Measurements from ENCODE around the gene MAT1A. TPM values are rescaled to one million over a fixed set of nuclear protein-coding genes. Genes with fewer than 3 reads are reported as not detected.

Gene MAT1A
- total and polyA plus RNA-seq, 2 experiments from 2014 or later = 0.97 to 8.0 TPM

DNA sequence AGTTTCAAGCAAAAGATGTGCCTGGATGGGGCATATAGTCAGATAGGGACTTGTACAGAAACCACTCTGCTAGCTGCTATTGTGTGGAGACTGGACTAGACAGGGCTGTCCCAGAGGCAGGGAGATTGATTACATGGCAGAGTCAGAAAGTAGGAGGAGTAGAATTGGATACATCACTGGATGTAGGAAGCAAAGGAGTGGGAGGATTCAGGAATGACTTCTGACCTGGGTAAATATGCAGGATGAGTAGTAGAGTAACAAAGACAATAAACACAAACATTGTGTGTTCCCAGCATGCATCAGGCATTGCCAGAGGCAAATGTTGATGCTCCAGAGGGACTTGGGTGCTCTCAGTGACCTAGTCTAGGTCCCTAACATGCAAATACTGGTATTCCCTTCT, 30.9 kb upstream of the MAT1A start (continued):
- TF ChIP-seq POLR2AphosphoS5 (IDR thresholded peaks at IDR 0.05; ENCODE audit: low read depth) = no peak
- TF ChIP-seq EZH2 (IDR thresholded peaks at IDR 0.05; ENCODE audit: low read depth, unreplicated experiment) = no peak
- TF ChIP-seq, protein P1, sequence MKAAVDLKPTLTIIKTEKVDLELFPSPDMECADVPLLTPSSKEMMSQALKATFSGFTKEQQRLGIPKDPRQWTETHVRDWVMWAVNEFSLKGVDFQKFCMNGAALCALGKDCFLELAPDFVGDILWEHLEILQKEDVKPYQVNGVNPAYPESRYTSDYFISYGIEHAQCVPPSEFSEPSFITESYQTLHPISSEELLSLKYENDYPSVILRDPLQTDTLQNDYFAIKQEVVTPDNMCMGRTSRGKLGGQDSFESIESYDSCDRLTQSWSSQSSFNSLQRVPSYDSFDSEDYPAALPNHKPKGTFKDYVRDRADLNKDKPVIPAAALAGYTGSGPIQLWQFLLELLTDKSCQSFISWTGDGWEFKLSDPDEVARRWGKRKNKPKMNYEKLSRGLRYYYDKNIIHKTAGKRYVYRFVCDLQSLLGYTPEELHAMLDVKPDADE (IDR thresholded peaks at IDR 0.05) = no peak
- TF ChIP-seq JUNB (IDR thresholded peaks at IDR 0.05; ENCODE audit: unreplicated experiment) = no peak
- TF ChIP-seq NANOG (IDR thresholded peaks at IDR 0.05; ENCODE audit: borderline replicate concordance) = no peak
- TF ChIP-seq, protein P2, sequence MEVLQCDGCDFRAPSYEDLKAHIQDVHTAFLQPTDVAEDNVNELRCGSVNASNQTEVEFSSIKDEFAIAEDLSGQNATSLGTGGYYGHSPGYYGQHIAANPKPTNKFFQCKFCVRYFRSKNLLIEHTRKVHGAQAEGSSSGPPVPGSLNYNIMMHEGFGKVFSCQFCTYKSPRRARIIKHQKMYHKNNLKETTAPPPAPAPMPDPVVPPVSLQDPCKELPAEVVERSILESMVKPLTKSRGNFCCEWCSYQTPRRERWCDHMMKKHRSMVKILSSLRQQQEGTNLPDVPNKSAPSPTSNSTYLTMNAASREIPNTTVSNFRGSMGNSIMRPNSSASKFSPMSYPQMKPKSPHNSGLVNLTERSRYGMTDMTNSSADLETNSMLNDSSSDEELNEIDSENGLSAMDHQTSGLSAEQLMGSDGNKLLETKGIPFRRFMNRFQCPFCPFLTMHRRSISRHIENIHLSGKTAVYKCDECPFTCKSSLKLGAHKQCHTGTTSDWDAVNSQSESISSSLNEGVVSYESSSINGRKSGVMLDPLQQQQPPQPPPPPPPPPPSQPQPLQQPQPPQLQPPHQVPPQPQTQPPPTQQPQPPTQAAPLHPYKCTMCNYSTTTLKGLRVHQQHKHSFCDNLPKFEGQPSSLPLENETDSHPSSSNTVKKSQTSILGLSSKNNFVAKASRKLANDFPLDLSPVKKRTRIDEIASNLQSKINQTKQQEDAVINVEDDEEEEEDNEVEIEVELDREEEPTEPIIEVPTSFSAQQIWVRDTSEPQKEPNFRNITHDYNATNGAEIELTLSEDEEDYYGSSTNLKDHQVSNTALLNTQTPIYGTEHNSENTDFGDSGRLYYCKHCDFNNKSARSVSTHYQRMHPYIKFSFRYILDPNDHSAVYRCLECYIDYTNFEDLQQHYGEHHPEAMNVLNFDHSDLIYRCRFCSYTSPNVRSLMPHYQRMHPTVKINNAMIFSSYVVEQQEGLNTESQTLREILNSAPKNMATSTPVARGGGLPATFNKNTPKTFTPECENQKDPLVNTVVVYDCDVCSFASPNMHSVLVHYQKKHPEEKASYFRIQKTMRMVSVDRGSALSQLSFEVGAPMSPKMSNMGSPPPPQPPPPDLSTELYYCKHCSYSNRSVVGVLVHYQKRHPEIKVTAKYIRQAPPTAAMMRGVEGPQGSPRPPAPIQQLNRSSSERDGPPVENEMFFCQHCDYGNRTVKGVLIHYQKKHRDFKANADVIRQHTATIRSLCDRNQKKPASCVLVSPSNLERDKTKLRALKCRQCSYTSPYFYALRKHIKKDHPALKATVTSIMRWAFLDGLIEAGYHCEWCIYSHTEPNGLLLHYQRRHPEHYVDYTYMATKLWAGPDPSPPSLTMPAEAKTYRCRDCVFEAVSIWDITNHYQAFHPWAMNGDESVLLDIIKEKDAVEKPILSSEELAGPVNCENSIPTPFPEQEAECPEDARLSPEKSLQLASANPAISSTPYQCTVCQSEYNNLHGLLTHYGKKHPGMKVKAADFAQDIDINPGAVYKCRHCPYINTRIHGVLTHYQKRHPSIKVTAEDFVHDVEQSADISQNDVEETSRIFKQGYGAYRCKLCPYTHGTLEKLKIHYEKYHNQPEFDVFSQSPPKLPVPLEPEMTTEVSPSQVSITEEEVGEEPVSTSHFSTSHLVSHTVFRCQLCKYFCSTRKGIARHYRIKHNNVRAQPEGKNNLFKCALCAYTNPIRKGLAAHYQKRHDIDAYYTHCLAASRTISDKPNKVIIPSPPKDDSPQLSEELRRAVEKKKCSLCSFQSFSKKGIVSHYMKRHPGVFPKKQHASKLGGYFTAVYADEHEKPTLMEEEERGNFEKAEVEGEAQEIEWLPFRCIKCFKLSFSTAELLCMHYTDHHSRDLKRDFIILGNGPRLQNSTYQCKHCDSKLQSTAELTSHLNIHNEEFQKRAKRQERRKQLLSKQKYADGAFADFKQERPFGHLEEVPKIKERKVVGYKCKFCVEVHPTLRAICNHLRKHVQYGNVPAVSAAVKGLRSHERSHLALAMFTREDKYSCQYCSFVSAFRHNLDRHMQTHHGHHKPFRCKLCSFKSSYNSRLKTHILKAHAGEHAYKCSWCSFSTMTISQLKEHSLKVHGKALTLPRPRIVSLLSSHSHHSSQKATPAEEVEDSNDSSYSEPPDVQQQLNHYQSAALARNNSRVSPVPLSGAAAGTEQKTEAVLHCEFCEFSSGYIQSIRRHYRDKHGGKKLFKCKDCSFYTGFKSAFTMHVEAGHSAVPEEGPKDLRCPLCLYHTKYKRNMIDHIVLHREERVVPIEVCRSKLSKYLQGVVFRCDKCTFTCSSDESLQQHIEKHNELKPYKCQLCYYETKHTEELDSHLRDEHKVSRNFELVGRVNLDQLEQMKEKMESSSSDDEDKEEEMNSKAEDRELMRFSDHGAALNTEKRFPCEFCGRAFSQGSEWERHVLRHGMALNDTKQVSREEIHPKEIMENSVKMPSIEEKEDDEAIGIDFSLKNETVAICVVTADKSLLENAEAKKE (CRISPR knock-in tag; IDR thresholded peaks at IDR 0.05) = no peak
- no peak for TF ChIP-seq ZNF114 (CRISPR knock-in tag; IDR thresholded peaks at IDR 0.05)

DNA sequence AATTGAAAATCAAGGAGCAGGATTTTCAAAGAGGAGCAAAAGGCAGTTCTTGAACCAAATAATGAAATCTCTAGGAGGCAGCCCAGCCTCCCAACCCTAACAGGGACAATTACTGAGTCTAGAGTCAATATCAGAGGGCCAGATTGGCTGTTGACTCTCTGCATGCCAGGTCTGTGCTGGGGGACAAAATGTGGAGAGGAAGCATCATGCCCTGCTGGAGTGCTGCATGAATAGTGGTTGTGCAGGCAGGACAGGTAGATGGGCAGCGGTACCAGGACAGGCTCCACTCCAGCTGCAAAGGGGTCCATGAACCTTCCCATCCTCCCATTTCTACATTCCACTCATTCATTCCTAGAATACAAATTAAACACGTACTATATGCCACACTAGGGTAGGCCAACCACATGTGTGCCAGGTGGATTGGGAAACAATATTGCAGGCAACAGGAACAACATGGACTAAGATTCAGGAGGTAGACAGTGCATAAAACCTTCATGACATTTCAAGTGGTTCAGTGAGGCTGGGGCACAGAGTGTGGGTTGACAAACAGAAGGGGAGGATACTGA, 30.4 kb upstream of the MAT1A start:
- no peak for ATAC-seq
- Mint-ChIP-seq H3K27ac (no peak overlapping the region), H3K36me3 (ENCODE audit: low read depth) (no peaks in the 10 kb centered on the region)
- TF ChIP-seq NANOG (IDR thresholded peaks at IDR 0.05; ENCODE audit: borderline replicate concordance) (no peak), CREB1 (CRISPR knock-in tag; IDR thresholded peaks at IDR 0.05; ENCODE audit: low read depth) (no peak), JUNB (IDR thresholded peaks at IDR 0.05; ENCODE audit: unreplicated experiment) (no peak), ZNF331 (CRISPR knock-in tag; IDR thresholded peaks at IDR 0.05; ENCODE audit: low read depth) (no peak), ZNF114 (CRISPR knock-in tag; IDR thresholded peaks at IDR 0.05) (no peak), STAT1 (IDR thresholded peaks at IDR 0.05; ENCODE audit: unreplicated experiment) (no peak), EZH2 (IDR thresholded peaks at IDR 0.05; ENCODE audit: low read depth, unreplicated experiment) (no peak), EZH2phosphoT487 (IDR thresholded peaks at IDR 0.05; ENCODE audit: unreplicated experiment) (no peak), POLR2AphosphoS5 (IDR thresholded peaks at IDR 0.05; ENCODE audit: low read depth) (no peak)
- TF ChIP-seq, protein P1 (IDR thresholded peaks at IDR 0.05) = no peak
- TF ChIP-seq, protein P3, sequence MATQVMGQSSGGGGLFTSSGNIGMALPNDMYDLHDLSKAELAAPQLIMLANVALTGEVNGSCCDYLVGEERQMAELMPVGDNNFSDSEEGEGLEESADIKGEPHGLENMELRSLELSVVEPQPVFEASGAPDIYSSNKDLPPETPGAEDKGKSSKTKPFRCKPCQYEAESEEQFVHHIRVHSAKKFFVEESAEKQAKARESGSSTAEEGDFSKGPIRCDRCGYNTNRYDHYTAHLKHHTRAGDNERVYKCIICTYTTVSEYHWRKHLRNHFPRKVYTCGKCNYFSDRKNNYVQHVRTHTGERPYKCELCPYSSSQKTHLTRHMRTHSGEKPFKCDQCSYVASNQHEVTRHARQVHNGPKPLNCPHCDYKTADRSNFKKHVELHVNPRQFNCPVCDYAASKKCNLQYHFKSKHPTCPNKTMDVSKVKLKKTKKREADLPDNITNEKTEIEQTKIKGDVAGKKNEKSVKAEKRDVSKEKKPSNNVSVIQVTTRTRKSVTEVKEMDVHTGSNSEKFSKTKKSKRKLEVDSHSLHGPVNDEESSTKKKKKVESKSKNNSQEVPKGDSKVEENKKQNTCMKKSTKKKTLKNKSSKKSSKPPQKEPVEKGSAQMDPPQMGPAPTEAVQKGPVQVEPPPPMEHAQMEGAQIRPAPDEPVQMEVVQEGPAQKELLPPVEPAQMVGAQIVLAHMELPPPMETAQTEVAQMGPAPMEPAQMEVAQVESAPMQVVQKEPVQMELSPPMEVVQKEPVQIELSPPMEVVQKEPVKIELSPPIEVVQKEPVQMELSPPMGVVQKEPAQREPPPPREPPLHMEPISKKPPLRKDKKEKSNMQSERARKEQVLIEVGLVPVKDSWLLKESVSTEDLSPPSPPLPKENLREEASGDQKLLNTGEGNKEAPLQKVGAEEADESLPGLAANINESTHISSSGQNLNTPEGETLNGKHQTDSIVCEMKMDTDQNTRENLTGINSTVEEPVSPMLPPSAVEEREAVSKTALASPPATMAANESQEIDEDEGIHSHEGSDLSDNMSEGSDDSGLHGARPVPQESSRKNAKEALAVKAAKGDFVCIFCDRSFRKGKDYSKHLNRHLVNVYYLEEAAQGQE (IDR thresholded peaks at IDR 0.05; ENCODE audit: unreplicated experiment) = no peak

More for the DNA sequence above, 30.4 kb upstream of the MAT1A start:
- Histone ChIP-seq H3K27ac (ENCODE audit: low read depth) (no peak overlapping the region), H3K27me3 (ENCODE audit: insufficient read depth) (no peaks in the 10 kb centered on the region), H3K9me2 (ENCODE audit: insufficient read depth) (no peaks in the 10 kb centered on the region), H3K36me3 (ENCODE audit: insufficient read depth) (no peaks in the 10 kb centered on the region), H2AFZ (no peak overlapping the region), H3F3A (replicated peaks; ENCODE audit: low read depth) (no peaks in the 10 kb centered on the region), H3K79me2 (replicated peaks; ENCODE audit: insufficient read depth) (no peaks in the 10 kb centered on the region), H3K4me3 (no peak overlapping the region), H3K4me2 (no peak overlapping the region), H3K4me1 (ENCODE audit: insufficient read depth) (peaks cover 2% of the 10 kb centered on the region; the same call in 1 of the 2 replicates), H4K20me1 (replicated peaks; ENCODE audit: insufficient read depth) (no peaks in the 10 kb centered on the region)
- no peak for DNase-seq (ENCODE audit: low spot score)
- no peaks in the 10 kb centered on the region for H3K27me3 Mint-ChIP-seq (ENCODE audit: insufficient read depth, low read depth, poor library complexity)
- no peaks in the 10 kb centered on the region; the same call in 2 of the 3 replicates for H3K9me3 Mint-ChIP-seq
- no peak overlapping the region for H3K4me3 Mint-ChIP-seq
- H3K4me1 Mint-ChIP-seq = peaks cover 4% of the 10 kb centered on the region; the same call in 2 of the 3 replicates
